ENCODE measurements around the gene KASH5. TPM values are rescaled to one million over a fixed set of nuclear protein-coding genes. Genes with fewer than 3 reads are reported as not detected.

The KASH5 gene
- total and polyA plus RNA-seq, 2 of the 8 experiments (the other 6 are each of a cell fraction or from before 2014, with no cell fraction given), result 0.05 to 0.19 TPM

GRCh38 chr19:49398931-49399330 lies 10.9 kb downstream of the KASH5 start (continued):
- TF ChIP-seq KDM5A (IDR thresholded peaks at IDR 0.05; ENCODE audit: low read length) (no peak), TAF7 (optimal IDR thresholded peaks at IDR 0.05; ENCODE audit: borderline replicate concordance, low read depth, low read length) (no peak)
